Cerebellar nuclear complex (tissue), 1 donor: ENCODE data around the gene TSR1.
"Not testable (repeated sequence)": the region's sequence is repeated elsewhere in the genome, so short reads cannot be mapped to it uniquely, and the experiment has no call there.

ENCODE experiments used
- DNase-seq, 2 experiments: peaks; one replicate each; lab custom pipeline; 2025; lab: John Stamatoyannopoulos, UW

The TSR1 gene

DNA sequence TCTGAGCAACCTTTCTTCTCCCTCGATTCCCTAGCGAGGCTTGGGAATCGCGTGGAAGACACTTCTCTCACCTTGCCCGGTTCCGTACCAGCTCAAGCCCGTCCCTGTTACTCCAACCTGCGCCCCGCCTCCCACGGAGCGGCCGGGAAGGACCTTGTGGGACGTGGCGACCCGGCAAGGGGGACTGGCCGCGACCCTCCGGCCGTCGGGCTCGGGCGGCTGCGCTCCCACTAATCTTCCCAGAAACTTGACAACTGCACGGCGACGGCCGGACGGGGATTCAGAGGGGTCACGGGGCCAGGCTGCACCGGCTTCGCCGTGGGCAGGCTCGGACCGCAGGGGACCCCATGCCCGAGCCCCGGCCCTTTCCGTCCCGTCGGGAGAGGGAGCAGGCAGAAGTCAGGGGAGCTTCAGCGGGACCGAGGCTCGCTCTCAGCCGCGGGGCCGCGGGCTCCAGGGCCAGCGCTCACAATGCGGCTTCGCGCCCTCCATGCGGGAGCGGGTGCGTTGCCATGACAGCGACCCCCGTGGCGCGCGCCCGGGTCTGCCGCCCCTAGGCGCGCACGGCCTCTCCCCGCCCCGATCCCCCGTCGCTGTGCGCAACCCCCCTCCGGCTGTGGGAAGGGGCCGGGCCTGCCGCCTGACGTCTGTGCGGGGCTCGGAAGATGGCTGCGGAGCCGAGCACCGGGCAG, 741 bp upstream of the TSR1 start, which contains the start of gene SGSM2:
Gene SGSM2 (plus strand): TSS at position 650 of the 692 bp plus-strand sequence. CDS start 188 bp downstream, outside the sequence.
- DNase-seq, result no peak

DNA sequence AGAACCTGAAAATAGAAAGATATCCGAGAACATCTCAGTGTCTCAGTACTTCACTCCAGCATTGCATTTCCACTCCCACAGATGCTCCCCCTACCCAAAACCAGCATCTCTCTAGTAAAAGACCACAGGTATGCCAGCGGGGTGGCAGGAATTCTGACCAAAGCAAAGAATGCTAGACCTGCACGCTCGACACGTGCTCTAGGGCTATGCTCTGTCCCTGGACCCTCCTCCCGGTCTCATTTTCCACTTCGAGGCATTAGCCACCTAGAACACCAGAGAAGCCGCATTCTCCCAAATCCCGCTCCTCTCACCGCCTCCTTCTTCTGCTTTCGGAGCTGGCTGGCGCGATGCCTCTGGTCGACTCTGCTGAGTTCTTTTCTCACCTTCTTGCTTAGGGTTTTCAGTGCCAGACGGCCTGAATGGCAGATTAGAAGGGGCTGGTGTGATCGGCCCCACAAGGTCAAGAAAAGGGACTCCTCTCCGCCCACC, 487 bp downstream of the TSR1 start:
- no peak for DNase-seq

DNA sequence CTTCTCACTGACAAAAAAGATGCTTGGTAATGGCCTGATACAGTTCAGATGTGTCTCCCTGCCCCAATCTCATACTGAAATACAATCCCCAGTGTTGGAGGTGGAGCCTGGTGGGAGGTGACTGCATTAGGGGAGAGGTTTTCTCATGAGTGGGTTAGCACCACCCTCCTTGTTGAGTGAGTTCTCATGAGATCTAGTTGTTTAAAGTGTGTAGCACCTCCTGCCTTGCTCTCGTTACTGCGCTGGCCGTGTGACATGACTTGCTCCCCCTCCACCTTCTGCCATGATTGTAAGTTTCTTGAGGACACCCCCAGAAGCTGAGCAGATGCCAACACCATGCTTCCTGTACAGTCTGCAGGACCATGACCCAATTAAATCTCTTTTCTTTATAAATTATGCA, 5.0 kb downstream of the TSR1 start:
- DNase-seq, result no peak

DNA sequence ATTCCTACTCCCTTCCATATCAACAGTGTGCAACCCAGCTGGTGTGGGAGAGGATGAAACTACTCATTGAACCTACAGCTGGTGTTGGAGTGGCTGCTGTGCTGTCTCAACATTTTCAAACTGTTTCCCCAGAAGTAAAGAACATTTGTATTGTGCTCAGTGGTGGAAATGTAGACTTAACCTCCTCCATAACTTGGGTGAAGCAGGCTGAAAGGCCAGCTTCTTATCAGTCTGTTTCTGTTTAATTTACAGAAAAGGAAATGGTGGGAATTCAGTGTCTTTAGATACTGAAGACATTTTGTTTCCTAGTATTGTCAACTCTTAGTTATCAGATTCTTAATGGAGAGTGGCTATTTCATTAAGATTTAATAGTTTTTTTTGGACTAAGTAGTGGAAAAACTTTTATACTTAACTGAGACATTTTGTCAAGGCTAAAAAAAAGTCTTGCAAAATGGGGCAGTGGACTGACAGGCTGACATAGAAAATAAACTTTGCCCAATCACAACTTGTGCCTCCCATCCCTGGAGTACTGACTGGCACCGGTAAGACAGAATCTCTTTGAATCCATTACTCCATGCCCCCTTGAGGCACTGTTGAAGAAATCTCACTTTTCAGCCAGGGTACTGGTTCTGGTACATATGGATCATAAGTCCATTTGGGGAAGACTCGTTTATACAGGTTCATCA, 12.5 kb downstream of the TSR1 start:
- DNase-seq, result no peak

DNA sequence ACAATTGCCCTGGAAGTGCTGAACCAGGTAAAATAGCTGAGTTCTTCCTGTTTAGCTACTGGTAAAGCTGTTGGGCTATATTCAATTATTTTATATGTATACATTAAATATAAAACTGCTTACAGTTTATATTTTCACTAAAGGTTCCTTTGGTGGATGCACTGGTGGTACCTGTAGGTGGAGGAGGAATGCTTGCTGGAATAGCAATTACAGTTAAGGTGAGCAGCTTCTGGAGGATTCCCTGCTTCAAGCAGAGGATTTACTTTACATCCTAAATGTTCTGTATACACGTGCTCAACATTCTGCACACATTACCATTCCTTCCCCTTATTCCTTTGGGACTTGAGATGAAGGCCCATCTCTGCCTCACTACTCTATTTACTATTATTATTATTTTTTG, 14.9 kb downstream of the TSR1 start:
- no peak for DNase-seq

DNA sequence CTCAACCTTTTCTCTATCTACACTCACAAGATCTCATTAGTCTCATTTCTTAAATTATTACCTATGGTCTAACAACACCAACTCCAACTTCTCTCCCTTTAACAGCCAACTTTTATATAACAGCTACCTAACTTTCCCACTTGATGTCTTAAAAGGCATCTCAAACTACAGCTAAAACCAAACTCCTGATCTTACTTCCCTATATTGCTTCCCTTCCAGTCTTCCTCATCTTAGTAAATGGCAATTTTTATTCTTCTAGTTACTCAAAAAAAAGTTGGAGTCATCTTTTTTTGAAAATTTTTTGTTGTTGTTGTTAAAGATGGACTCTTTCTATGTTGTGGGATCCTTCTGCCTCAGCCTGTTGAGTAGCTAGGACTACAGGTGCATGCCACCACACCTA, 17.2 kb downstream of the TSR1 start:
- no peak for DNase-seq

DNA sequence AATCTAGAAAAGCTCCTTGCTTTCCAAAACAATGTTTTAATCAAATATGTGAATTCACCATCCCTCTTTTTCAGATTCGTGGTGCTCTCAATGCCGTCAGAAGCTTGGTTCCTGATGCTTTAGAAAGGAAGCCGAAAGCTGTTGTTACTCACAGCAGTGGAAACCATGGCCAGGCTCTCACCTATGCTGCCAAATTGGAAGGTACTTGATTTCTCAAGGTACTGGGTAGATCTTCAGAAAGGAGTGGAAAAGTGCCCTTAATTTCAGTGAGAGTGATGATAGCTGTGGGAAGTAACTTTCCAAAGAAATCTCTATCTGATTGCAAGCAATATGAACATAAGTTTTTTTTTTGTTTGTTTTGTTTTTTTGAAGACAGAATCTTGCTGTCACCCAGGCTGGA, 18.5 kb downstream of the TSR1 start:
- DNase-seq, result no peak

DNA sequence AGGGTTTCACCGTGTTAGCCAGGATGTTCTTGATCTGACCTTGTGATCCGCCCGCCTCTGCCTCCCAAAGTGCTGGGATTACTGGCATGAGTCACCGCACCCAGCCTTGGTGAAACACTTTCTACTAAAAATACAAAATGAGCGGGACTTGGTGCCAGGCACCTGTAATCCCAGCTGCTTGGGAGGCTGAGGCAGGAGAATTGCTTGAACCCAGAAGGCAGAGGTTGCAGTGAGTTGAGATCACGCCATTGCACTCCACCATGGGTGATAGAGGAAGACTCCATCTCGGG, 19.4 kb downstream of the TSR1 start:
- DNase-seq, result not testable (repeated sequence)

DNA sequence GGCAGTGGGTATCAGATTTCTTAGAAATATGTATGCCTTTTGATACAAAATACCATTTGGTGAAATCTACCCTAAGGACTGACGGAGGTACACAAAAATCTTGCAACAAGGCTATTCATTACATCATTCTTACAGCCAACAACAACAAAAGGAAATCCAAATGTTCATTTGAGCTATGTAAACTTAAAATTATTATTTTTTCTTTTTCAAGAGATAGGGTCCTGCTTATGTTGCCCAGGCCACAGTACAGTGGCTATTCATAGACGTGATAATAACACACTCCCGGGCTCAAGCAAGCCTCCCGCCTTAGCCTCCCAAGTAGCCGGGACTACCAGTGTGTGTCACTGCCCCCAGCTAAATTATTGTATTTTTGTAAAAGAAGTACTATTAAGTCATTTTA, 23.5 kb downstream of the TSR1 start:
- DNase-seq, result no peak

DNA sequence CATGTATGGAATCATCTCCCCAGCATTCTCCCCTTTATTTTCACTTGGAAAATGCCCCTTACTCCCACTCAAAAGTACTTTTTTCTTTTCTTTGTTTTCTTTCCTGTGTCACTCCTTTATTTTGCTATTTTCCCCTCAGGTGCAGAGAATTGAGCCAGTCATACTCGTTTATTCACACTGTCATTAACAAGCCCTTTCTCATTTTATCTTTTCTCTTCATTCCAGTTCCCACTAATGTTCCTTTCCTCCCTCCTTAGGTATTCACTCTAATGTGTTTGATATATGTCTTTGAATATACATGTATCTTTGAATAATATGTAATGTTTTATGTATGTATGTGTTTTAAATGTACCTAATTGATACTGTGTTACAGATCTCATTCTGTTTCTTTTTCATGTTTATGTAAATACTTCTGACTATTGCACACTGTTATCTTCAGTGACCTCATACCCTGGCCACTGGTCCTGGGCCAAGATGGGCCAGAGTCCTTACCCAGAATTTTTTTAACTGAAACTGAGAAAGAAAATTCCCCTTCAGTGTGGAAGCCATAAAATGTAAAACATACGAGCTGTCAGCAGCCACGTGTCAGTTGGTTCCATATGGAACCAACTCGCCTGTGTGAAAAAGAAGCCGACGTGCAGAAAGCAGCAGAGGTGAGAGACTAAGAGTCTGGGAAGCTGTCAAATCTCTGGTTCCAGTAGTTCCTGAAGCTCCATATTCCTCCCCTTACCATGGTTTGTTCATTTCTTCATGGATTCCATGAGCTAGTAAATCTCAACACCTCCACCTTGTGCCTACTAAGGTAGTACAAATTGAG, 26.7 kb downstream of the TSR1 start:
- DNase-seq, result no peak

DNA sequence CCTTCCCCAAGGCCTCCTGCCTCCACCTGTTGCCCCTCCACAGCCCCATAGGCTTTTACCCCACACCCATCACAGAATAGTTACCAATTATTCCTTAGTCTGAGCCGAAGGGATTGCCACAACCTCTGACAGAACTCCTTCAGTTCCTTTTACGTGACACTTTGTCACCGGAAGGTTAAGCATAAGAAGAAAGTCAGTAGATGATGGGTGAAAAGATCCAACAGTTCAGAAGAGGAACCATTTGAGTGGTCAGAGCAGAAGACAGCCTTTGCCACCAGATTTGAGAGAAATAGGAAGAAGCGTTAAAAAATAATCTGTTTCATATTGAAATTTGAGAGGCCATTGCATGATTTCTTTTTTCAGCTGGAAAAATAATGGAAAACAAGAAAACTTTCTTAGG, 31.3 kb downstream of the TSR1 start:
- DNase-seq, result no peak

DNA sequence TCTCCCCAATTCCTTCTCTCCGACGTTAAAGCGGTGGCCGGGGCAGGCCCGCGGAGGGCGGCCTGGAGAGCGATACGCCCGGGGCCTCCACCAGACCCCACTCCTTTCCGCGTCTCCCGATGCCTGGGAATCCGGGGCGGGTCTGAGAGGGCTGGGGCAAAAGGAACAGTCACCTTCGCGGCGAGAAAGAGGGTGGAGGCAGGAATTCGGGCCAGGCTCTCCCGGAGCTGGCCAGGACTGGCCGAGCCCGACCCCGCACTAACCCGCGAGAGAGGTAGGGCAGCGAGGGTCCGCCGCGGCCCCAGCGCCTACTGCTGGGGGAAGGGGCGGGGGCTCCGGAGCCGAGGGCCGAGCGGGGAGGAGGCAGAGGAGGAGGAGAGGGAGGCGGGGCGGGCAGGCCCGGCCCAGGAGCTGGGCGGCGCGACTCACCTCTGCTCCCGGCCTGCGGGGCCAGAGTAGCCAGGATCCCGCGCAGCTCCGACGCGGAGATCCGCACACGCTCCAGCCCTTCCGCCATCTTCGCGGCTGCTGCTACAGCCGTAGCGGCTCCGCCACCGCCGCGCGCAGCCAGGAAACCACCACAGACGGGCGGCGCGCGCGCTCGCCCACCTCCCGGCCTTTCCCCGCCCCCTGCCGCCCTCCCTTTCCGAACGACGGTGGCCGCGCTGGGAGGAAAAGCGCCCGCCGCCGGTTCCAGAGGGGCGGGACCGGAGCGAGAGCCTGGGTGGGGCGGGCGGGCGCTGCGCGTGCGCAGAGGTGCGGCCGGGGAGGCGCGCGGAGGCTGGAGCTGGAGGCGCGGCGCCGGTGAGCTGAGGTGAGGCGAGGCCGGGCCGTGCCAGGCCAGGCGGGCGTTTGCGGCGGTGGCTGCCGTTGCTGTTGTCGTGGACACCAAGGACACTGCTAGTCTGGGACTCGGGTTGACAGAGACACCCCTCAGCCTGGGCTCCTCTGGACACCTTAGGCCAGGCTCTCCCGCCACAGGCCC, 32.8 kb downstream of the TSR1 start, which contains the start of the genes SMG6 and SRR:
Gene SMG6 (minus strand): TSS at position 582 of the 985 bp plus-strand sequence. CDS start 65 bp downstream, at position 517.
Gene SRR (plus strand): TSS at position 747 of the 985 bp plus-strand sequence. CDS start 11,611 bp downstream, outside the sequence.
- peak; percentile 28 to 55 for DNase-seq

DNA sequence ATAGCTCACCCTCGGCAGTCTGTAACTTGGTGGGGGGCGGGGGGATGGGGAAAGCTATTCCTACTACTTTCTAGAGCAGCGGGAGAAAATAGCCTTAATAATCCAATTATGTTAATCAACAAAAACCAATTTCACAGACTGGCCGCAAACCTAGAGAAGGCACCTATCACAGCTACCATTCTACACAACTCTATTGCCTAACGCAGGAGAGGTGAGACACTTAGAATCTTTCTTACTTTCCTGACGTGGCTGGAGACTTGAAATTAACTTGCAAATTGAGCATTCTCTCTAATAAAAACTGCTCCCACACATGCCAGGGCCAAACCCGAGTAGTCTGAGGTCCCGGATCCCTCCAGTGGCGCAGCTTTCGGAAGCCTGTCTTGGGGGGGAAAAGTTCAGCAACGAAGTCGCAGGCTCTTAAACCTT, 33.5 kb downstream of the TSR1 start:
- no peak for DNase-seq

DNA sequence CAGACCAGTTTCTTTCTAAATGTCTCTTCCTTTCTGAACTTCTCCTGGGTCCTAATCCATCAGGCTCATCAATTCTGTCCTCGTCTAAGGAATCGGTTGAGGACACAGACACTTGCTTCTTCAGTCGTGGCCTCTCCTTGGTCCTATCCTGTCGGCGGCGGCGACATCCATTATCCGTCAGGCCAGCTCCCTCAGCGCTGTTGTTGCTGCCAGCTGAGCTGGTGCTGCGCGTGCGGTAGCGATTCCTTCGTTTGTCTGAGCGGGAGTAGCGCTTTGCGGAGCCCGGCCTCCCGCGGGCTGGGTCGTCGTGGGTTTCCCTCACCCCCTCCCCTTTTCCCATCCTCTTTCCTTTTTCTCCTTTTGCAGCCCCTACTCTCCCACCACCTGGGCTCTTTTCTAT, 36.5 kb downstream of the TSR1 start:
- no peak for DNase-seq

DNA sequence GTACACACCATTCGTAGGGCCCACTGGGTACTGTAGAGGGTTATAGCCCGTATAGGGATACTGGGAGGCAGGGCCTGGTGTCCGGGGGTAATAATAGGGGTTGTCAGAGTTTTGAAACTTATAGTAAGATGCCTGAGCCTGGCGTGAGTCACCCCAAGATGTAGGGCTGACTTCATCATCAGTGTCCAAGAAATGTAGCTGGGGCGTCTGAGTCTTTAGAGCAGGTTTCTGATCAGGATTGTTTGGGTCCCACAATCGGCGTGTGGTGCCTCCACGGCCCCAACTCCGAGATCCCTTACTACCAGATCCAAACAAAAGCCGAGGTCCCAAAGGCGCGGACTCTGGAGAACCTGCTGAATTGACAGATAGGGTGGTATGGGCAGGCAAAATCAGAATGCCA, 37.1 kb downstream of the TSR1 start:
- no peak for DNase-seq

DNA sequence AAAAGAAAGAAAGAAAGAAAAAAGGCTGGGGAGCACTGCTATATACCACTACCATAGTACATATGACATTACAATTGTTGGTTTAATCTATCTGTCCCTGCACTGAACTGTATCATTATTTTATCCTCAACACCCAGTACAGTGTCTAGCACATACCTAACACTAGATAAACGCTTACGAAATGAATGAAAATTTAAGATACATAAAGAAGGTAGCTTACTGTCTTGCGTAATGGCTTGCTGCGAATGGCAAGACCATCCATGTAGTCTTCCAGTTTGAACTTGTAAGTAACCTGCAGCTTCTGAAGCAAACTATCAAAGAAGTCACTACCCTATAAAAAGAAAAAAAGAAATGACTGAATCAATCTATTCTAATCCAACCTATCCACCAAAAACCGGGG, 39.2 kb downstream of the TSR1 start:
- no peak for DNase-seq

DNA sequence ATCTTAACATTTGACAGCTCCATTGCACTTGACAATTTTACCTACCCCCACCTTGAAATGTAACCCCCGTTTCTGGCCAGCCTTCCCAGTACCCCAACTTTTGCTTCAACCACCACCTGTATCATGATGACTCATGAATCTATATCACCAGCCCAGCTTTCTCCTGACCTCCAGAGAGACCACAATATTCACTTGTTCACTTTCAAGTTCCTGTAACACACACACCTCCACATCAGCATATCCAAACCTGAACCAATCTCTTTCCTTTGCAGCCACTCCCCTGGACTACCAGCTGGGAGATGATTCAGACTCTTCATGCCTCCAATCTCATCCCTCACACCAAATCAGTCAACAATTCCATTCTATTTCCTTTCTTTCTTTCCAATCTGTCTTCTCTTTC, 40.7 kb downstream of the TSR1 start:
- DNase-seq, result no peak

DNA sequence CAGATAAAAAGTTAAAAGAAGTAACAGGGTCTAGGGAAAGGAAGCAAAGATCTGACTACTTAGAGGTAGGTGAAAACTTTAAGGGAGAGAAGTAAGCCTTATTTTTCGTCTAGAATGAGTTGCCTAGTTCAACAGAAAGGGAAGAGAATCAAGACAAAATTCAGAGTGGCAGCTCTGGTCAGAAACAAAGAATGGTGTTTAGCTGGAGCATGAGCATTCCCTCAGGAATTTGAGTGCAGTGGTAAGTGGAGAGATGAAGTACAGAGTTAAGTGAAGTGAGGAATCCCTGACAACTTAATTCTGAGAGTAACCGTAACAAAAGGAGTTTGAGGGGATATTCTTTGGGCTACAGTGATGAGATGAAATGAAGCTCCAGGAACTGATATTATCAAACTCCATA, 44.2 kb downstream of the TSR1 start:
- DNase-seq, result no peak

DNA sequence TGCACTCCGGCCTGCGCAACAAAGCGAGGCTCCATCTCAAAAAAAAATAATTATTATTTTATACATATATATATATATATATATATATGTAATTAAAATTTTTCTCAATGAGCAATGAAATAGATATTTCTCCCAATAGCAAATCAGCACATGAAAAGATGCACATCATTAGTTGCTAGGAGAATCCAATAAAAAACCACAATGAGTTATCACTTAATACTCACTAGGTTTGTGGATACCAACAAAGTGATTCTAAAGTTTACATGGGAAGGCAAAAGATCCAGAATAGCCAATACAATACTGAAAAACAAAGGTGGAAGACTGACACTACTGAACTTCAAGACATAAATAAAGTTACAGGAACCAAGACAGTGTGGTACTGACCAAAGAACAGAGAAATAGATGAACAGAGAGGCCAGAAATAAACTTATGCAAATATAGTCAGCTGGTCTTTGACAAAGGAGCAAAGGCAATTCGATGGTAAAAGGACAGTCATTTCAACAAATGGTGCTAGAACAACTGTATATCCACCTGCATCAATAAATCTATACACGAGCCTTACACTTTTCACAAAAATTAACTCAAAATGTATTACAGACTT, 46.3 kb downstream of the TSR1 start:
- no peak for DNase-seq

DNA sequence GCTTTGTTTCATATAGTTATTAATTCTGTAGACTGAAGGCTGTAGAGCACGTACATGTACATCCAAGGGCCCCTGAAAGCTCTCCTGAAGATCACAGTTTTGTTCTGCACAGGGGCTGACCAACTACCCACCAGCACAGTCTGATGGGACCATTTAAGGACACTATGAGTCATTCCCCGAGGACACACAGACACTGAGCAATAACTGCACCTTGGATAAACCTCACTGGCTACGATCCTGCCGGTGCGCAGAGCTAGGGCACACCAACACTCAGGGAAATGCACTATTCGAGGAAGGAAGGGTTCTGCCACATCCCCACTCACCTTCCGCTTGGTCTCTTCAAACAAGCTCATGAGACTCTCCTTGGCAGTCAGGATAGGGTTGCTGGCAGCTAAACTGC, 53.0 kb downstream of the TSR1 start:
- no peak for DNase-seq

DNA sequence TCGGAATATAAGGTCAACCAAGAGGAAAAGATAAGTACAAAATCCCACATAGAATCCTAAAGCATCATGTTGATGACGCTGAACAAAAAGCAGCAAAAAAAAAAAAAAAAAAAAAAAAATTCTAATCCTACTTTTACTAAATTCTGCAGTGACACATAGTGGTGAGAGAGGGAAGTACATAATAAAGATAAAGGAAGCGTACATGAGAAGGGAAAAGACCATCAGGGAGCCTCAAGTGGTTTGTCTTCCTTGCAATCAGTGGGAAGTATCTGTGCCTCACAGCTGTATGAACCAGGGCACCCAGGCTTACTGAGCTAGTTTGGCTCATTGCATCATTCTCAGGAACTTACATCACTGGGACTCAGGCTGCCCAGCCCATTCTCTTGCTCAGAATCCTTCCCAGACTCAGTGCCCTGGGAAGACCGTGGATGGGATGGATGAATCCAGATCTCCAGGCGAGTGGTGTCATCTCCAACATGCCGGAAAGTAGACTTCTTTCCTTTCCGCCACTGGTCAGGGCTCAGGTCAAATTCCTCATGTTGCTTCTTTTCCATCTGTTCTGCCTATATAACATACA, 53.9 kb downstream of the TSR1 start:
- DNase-seq, result peak in 1 of 2 experiments; percentile 3
